PC-3 (cell line): ENCODE measurements around the gene CSH2. TPM values are rescaled to one million over a fixed set of nuclear protein-coding genes. Genes with fewer than 3 reads are reported as not detected.

Experiments
- ATAC-seq: fragments of 200-7000 bp; cut with Tn5 transposase; 2 replicates; pipeline ENCODE4 v1.9.1; 2020; ENCODE audit warnings: mild to moderate bottlenecking, moderate library complexity
- BruUV-seq: library from RNA; stranded (reverse); fragments of 400-500 nt; replicated peaks from 2 replicates; lab custom pipeline; 2021; lab: Mats Ljungman, UMichigan
- CTCF ChIA-PET: fragments of 300-600 bp; sonication (Branson Sonifier 250); formaldehyde crosslinking; loops from one replicate; lab custom pipeline; 2022; ENCODE audit warnings: antibody characterized with exemption; lab: Charles Lee
- POLR2A ChIA-PET: fragments of 300-600 bp; sonication (Branson Sonifier 250); formaldehyde crosslinking; loops from one replicate; lab custom pipeline; 2022; ENCODE audit warnings: antibody characterized with exemption; ENCODE audit not compliant: unreplicated experiment; lab: Charles Lee
- DNase-seq: peaks from one replicate; pipeline ENCODE4 v3.0.0-alpha.2; 2015
- H2AFZ ChIP-seq: fragments of 300-600 bp; sonication (generic); 2 replicates; pipeline ENCODE4 v1.6.0; 2016; ENCODE audit warnings: antibody characterized with exemption, low read length
- H3F3A ChIP-seq: fragments of 300-600 bp; sonication (generic); one replicate; pipeline ENCODE4 v1.6.0; 2017; ENCODE audit warnings: antibody characterized with exemption, low read length, control low read depth, mild to moderate bottlenecking; ENCODE audit not compliant: unreplicated experiment
- H3K27ac ChIP-seq: fragments of 300-600 bp; sonication (generic); 2 replicates; pipeline ENCODE4 v1.5.1; 2016; ENCODE audit warnings: mild to moderate bottlenecking, low read length
- H3K27me3 ChIP-seq: fragments of 300-600 bp; sonication (generic); 2 replicates; pipeline ENCODE4 v1.6.1; 2016; ENCODE audit warnings: low read length, mixed read lengths
- H3K36me3 ChIP-seq: fragments of 300-600 bp; sonication (generic); 2 replicates; pipeline ENCODE4 v1.6.1; 2016; ENCODE audit warnings: low read depth, mixed run types, low read length, mixed read lengths
- H3K4me1 ChIP-seq: fragments of 300-600 bp; sonication (generic); 2 replicates; pipeline ENCODE4 v1.5.1; 2016; ENCODE audit warnings: low read length; ENCODE audit not compliant: insufficient read depth
- H3K4me2 ChIP-seq: fragments of 300-600 bp; sonication (generic); 2 replicates; pipeline ENCODE4 v1.6.0; 2016; ENCODE audit warnings: low read length
- H3K4me3 ChIP-seq: fragments of 300-600 bp; sonication (generic); 2 replicates; pipeline ENCODE4 v1.5.1; 2016; ENCODE audit warnings: mild to moderate bottlenecking, low read length, mixed read lengths
- H3K79me2 ChIP-seq: fragments of 300-600 bp; sonication (generic); 2 replicates; pipeline ENCODE4 v1.6.1; 2017; ENCODE audit warnings: low read length, mixed read lengths
- H3K9ac ChIP-seq: fragments of 300-600 bp; sonication (generic); 2 replicates; pipeline ENCODE4 v1.6.0; 2016; ENCODE audit warnings: mild to moderate bottlenecking, low read length
- H3K9me2 ChIP-seq: fragments of 300-600 bp; sonication (generic); replicated peaks from 2 replicates; pipeline ENCODE4 v1.6.1; 2016; ENCODE audit warnings: mixed run types, low read length, mixed read lengths
- H3K9me3 ChIP-seq: fragments of 300-600 bp; sonication (generic); 2 replicates; pipeline ENCODE4 v1.6.1; 2016; ENCODE audit warnings: low read length, mixed read lengths
- H4K20me1 ChIP-seq: fragments of 300-600 bp; sonication (generic); 2 replicates; pipeline ENCODE4 v1.6.1; 2016; ENCODE audit warnings: low read length, mixed read lengths
- EZH2 ChIP-seq: fragments of 300-600 bp; sonication (generic); IDR thresholded peaks from one replicate; pipeline ENCODE4 v1.6.1; 2017; ENCODE audit warnings: antibody characterized with exemption, mild to moderate bottlenecking, low read length; ENCODE audit not compliant: unreplicated experiment
- EZH2phosphoT487 ChIP-seq: fragments of 300-600 bp; sonication (generic); IDR thresholded peaks from 2 replicates; pipeline ENCODE4 v1.6.1; 2018; ENCODE audit warnings: mild to moderate bottlenecking, antibody characterized with exemption, low read length, borderline replicate concordance
- intact Hi-C: fragments of 100-400 bp; cut with micrococcal nuclease; formaldehyde crosslinking; loops from 2 replicates; pipeline ENCODE4 v1.9.0; 2023
- total RNA-seq: library from RNA; depleted of rRNA; stranded (reverse); fragments of >200 nt; gene quantifications from 2 replicates; pipeline ENCODE4 v1.2.3, GENCODE V29; 2014; rRNA removed
- TF ChIP-seq, protein P1 (sequence below): fragments of 300-600 bp; sonication (generic); conservative IDR thresholded peaks from 2 replicates; pipeline ENCODE4 v1.5.1; 2017; ENCODE audit warnings: antibody characterized with exemption, low read depth, mild to moderate bottlenecking, low read length

The CSH2 gene
- total RNA-seq, 1 experiment from 2014 or later, result not detected

DNA sequence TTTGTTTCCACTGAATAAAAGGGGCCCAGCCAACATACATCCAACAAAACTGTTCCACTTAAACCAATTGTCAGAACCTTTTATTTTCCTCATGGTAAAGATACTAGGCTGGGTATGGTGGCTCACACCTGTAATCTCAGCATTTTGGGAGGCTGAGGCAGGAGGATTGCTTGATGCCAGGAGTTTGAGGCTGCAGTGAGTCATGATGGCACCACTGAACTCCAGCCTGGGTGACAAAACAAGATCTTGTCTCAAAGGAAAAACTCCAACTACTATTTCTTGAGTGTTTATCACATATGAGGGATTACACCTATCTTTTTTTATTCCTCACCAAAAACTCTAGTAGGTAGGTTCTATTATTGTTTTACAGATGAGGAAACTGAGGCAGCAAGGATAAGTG is 50.9 kb downstream of the CSH2 start:
- no peak overlapping the region for H3K4me2 ChIP-seq
- peaks cover 6% of the 10 kb centered on the region for H3F3A ChIP-seq
- DNase-seq (no peak), ATAC-seq (no peak)
- H3K27ac ChIP-seq, result no peak overlapping the region
- intact Hi-C loops, result no loop called here
- H3K27me3 ChIP-seq, result no peaks in the 10 kb centered on the region
- H4K20me1 ChIP-seq, result 0 out of 2 replicates have a peak, but pooled peaks cover 14% of the 10 kb centered on the region
- peaks cover 76% of the 10 kb centered on the region for H3K36me3 ChIP-seq
- ChIA-PET POLR2A (no interaction called here), CTCF (no interaction called here)
- H2AFZ ChIP-seq, result no peak overlapping the region
- TF ChIP-seq EZH2, result no peak
- no peak for TF ChIP-seq EZH2phosphoT487
- TF ChIP-seq, protein P1, sequence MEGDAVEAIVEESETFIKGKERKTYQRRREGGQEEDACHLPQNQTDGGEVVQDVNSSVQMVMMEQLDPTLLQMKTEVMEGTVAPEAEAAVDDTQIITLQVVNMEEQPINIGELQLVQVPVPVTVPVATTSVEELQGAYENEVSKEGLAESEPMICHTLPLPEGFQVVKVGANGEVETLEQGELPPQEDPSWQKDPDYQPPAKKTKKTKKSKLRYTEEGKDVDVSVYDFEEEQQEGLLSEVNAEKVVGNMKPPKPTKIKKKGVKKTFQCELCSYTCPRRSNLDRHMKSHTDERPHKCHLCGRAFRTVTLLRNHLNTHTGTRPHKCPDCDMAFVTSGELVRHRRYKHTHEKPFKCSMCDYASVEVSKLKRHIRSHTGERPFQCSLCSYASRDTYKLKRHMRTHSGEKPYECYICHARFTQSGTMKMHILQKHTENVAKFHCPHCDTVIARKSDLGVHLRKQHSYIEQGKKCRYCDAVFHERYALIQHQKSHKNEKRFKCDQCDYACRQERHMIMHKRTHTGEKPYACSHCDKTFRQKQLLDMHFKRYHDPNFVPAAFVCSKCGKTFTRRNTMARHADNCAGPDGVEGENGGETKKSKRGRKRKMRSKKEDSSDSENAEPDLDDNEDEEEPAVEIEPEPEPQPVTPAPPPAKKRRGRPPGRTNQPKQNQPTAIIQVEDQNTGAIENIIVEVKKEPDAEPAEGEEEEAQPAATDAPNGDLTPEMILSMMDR, result no peak
- no peak overlapping the region for H3K4me3 ChIP-seq
- no peaks in the 10 kb centered on the region for H3K9me2 ChIP-seq
- H3K9me3 ChIP-seq, result no peaks in the 10 kb centered on the region
- peaks cover 9% of the 10 kb centered on the region for H3K4me1 ChIP-seq
- H3K79me2 ChIP-seq, result peaks cover 42% of the 10 kb centered on the region
- no TSS peak for BruUV-seq
- H3K9ac ChIP-seq, result no peak overlapping the region

Other genes starting within 250 kb of the CSH2 start
- 19.4 and 43.0 TPM in 2 replicates for gene LIMD2, start 173.6 kb downstream of the CSH2 start, total RNA-seq
- 17.9 and 26.3 TPM in 2 replicates for gene STRADA, start 131.9 kb downstream of the CSH2 start, total RNA-seq
- gene CCDC47, start 100.1 kb downstream of the CSH2 start, total RNA-seq, result 147 and 163 TPM in 2 replicates
- 72.4 and 89.0 TPM in 2 replicates for gene DDX42, start 99.5 kb downstream of the CSH2 start, total RNA-seq
- 163 and 205 TPM in 2 replicates for gene PSMC5, start 46.2 kb downstream of the CSH2 start, total RNA-seq
- gene FTSJ3, start 46.0 kb downstream of the CSH2 start, total RNA-seq, result 82.4 and 112 TPM in 2 replicates
- gene SMARCD2, start 31.0 kb downstream of the CSH2 start, total RNA-seq, result 152 and 156 TPM in 2 replicates
- gene GH2, start 8.3 kb upstream of the CSH2 start, total RNA-seq, result not detected in 2 replicates
- gene CSH1, start 22.9 kb upstream of the CSH2 start, total RNA-seq, result not detected in 2 replicates
- not detected in 2 replicates for gene CSHL1, start 37.6 kb upstream of the CSH2 start, total RNA-seq
- not detected in 2 replicates for gene GH1, start 45.2 kb upstream of the CSH2 start, total RNA-seq
- not detected in 2 replicates for gene CD79B, start 58.7 kb upstream of the CSH2 start, total RNA-seq
- gene SCN4A, start 99.2 kb upstream of the CSH2 start, total RNA-seq, result 0.06 TPM in 1 of 2 replicates, not detected in the other
- 0.77 and 1.2 TPM in 2 replicates for gene PRR29, start 124.7 kb upstream of the CSH2 start, total RNA-seq
- not detected in 2 replicates for gene ICAM2, start 147.0 kb upstream of the CSH2 start, total RNA-seq